ENCODE measurements around the gene DPH6.

GRCh38 chr15:35580606-35581005 is 34.6 kb upstream of the DPH6 start:
- TF ChIP-seq, protein P1, sequence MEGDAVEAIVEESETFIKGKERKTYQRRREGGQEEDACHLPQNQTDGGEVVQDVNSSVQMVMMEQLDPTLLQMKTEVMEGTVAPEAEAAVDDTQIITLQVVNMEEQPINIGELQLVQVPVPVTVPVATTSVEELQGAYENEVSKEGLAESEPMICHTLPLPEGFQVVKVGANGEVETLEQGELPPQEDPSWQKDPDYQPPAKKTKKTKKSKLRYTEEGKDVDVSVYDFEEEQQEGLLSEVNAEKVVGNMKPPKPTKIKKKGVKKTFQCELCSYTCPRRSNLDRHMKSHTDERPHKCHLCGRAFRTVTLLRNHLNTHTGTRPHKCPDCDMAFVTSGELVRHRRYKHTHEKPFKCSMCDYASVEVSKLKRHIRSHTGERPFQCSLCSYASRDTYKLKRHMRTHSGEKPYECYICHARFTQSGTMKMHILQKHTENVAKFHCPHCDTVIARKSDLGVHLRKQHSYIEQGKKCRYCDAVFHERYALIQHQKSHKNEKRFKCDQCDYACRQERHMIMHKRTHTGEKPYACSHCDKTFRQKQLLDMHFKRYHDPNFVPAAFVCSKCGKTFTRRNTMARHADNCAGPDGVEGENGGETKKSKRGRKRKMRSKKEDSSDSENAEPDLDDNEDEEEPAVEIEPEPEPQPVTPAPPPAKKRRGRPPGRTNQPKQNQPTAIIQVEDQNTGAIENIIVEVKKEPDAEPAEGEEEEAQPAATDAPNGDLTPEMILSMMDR (IDR thresholded peaks at IDR 0.05; ENCODE audit: low read depth, low read length) = no peak
- no peak for TF ChIP-seq EZH2phosphoT487 (IDR thresholded peaks at IDR 0.05; ENCODE audit: low read depth)
